ENCODE measurements around the gene RGS6. TPM values are rescaled to one million over a fixed set of nuclear protein-coding genes. Genes with fewer than 3 reads are reported as not detected.

RGS6 gene
- total and polyA plus RNA-seq, 4 donors = 0.06 to 5.3 (median 0.17) TPM; not detected in 1

DNA sequence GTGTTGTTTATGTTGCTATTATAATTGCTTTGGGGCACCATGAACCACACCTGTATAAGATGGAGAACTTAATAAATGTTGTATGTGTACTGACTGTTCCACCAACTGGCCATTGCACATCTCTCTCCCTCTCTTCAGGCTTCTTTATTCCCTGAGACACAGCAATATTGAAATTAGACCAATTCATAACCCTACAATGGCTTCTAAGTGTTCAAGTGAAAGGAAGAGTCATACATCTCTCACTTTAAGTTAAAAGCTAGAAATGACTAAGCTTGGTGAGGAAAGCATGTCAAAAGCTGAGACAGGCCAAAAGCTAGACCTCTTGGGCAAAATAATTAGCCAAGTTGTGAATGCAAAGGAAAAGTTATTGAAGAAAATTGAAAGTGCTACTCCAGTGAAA lies 373.3 kb downstream of the RGS6 start:
- Histone ChIP-seq H3K4me3 (ENCODE audit: low read depth in 1 of 3, low read length in 3 of 3) (no peak overlapping the region), H3K27me3 (ENCODE audit: control insufficient read depth in 4 of 4, insufficient read depth in 4 of 4, low read length in 3 of 4) (no peaks in the 10 kb centered on the region), H3K9ac (ENCODE audit: low read depth in 1 of 2, low read length in 2 of 2) (no peak overlapping the region), H3K36me3 (ENCODE audit: control insufficient read depth in 4 of 4, insufficient read depth in 3 of 4, low read depth in 1 of 4, low read length in 3 of 4) (no peaks in the 10 kb centered on the region), H3K9me3 (ENCODE audit: control insufficient read depth in 4 of 4, low read length in 3 of 4) (peaks cover 0 to 3% (median under 1%) of the 10 kb centered on the region in 4 donors), H3K4me1 (ENCODE audit: control insufficient read depth in 4 of 4, insufficient read depth in 4 of 4, low read length in 3 of 4) (no peaks in the 10 kb centered on the region), H3K27ac (ENCODE audit: low read depth in 1 of 2, low read length in 2 of 2) (no peak overlapping the region)
- no peak for DNase-seq (ENCODE audit: low spot score)
- TF ChIP-seq, protein P1, sequence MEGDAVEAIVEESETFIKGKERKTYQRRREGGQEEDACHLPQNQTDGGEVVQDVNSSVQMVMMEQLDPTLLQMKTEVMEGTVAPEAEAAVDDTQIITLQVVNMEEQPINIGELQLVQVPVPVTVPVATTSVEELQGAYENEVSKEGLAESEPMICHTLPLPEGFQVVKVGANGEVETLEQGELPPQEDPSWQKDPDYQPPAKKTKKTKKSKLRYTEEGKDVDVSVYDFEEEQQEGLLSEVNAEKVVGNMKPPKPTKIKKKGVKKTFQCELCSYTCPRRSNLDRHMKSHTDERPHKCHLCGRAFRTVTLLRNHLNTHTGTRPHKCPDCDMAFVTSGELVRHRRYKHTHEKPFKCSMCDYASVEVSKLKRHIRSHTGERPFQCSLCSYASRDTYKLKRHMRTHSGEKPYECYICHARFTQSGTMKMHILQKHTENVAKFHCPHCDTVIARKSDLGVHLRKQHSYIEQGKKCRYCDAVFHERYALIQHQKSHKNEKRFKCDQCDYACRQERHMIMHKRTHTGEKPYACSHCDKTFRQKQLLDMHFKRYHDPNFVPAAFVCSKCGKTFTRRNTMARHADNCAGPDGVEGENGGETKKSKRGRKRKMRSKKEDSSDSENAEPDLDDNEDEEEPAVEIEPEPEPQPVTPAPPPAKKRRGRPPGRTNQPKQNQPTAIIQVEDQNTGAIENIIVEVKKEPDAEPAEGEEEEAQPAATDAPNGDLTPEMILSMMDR (IDR thresholded peaks at IDR 0.05; ENCODE audit: low read depth, low read length, missing input control) = no peak
- TF ChIP-seq, protein P2, sequence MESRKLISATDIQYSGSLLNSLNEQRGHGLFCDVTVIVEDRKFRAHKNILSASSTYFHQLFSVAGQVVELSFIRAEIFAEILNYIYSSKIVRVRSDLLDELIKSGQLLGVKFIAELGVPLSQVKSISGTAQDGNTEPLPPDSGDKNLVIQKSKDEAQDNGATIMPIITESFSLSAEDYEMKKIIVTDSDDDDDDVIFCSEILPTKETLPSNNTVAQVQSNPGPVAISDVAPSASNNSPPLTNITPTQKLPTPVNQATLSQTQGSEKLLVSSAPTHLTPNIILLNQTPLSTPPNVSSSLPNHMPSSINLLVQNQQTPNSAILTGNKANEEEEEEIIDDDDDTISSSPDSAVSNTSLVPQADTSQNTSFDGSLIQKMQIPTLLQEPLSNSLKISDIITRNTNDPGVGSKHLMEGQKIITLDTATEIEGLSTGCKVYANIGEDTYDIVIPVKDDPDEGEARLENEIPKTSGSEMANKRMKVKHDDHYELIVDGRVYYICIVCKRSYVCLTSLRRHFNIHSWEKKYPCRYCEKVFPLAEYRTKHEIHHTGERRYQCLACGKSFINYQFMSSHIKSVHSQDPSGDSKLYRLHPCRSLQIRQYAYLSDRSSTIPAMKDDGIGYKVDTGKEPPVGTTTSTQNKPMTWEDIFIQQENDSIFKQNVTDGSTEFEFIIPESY (IDR thresholded peaks at IDR 0.05) = no peak
- TF ChIP-seq, protein P3, sequence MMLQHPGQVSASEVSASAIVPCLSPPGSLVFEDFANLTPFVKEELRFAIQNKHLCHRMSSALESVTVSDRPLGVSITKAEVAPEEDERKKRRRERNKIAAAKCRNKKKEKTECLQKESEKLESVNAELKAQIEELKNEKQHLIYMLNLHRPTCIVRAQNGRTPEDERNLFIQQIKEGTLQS (IDR thresholded peaks at IDR 0.05) = no peak
- TF ChIP-seq, protein P4, sequence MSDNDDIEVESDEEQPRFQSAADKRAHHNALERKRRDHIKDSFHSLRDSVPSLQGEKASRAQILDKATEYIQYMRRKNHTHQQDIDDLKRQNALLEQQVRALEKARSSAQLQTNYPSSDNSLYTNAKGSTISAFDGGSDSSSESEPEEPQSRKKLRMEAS (IDR thresholded peaks at IDR 0.05) = no peak
- TF ChIP-seq, protein P5, sequence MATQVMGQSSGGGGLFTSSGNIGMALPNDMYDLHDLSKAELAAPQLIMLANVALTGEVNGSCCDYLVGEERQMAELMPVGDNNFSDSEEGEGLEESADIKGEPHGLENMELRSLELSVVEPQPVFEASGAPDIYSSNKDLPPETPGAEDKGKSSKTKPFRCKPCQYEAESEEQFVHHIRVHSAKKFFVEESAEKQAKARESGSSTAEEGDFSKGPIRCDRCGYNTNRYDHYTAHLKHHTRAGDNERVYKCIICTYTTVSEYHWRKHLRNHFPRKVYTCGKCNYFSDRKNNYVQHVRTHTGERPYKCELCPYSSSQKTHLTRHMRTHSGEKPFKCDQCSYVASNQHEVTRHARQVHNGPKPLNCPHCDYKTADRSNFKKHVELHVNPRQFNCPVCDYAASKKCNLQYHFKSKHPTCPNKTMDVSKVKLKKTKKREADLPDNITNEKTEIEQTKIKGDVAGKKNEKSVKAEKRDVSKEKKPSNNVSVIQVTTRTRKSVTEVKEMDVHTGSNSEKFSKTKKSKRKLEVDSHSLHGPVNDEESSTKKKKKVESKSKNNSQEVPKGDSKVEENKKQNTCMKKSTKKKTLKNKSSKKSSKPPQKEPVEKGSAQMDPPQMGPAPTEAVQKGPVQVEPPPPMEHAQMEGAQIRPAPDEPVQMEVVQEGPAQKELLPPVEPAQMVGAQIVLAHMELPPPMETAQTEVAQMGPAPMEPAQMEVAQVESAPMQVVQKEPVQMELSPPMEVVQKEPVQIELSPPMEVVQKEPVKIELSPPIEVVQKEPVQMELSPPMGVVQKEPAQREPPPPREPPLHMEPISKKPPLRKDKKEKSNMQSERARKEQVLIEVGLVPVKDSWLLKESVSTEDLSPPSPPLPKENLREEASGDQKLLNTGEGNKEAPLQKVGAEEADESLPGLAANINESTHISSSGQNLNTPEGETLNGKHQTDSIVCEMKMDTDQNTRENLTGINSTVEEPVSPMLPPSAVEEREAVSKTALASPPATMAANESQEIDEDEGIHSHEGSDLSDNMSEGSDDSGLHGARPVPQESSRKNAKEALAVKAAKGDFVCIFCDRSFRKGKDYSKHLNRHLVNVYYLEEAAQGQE (IDR thresholded peaks at IDR 0.05) = no peak
- TF ChIP-seq TAF1 (conservative IDR thresholded peaks at IDR 0.05) (no peak), NR2F2 (IDR thresholded peaks at IDR 0.05) (no peak), YY1 (IDR thresholded peaks at IDR 0.05) (no peak), GABPA (IDR thresholded peaks at IDR 0.05 in 1 of 2, conservative IDR thresholded peaks at IDR 0.05 in 1 of 2) (no peak), FOXA1 (IDR thresholded peaks at IDR 0.05) (no peak)

DNA sequence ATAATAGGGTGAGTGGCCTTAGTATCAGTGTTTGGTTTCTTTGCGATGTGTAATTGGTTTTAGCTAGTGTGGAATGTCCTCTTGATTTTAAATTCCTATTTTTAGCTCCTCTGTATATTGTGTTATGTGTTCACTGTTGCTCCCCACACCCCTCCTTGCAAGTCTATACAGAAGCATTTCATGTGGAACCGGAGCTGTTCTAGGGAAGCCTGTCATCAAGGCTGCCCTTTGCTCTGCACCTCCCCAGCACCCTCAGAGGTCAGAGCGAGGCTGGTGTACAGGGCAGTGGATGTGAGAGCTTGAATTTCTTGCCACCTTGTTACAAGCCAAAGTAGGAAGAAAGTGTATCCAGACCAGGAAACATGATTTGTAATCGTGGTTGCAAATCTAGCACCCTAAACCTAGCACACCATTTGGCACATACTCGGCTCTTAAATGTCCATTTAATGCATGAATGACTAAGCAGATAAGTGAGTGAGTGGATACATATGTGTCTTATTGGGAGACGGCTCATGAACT lies 376.8 kb downstream of the RGS6 start:
- no peaks in the 10 kb centered on the region for H3K27me3 ChIP-seq (ENCODE audit: control insufficient read depth in 4 of 4, insufficient read depth in 4 of 4, low read length in 3 of 4)
- H3K4me3 ChIP-seq (ENCODE audit: low read depth in 1 of 3, low read length in 3 of 3) = no peak overlapping the region
- no peak overlapping the region for H3K27ac ChIP-seq (ENCODE audit: low read depth in 1 of 2, low read length in 2 of 2)
- H3K9ac ChIP-seq (ENCODE audit: low read depth in 1 of 2, low read length in 2 of 2) = no peak overlapping the region
- H3K36me3 ChIP-seq (ENCODE audit: control insufficient read depth in 4 of 4, insufficient read depth in 3 of 4, low read depth in 1 of 4, low read length in 3 of 4) = no peaks in the 10 kb centered on the region
- no peak for DNase-seq (ENCODE audit: low spot score)
- no peaks in the 10 kb centered on the region for H3K4me1 ChIP-seq (ENCODE audit: control insufficient read depth in 4 of 4, insufficient read depth in 4 of 4, low read length in 3 of 4)
- peaks cover 0 to 3% (median under 1%) of the 10 kb centered on the region in 4 donors for H3K9me3 ChIP-seq (ENCODE audit: control insufficient read depth in 4 of 4, low read length in 3 of 4)
- WGBS = 45% methylated on average over 6 of the region's 6 CpGs
- no peak for TF ChIP-seq NR2F2 (IDR thresholded peaks at IDR 0.05)
- TF ChIP-seq FOXA1 (IDR thresholded peaks at IDR 0.05) = no peak
- TF ChIP-seq, protein P2 (IDR thresholded peaks at IDR 0.05) = no peak
- no peak for TF ChIP-seq YY1 (IDR thresholded peaks at IDR 0.05)
- no peak for TF ChIP-seq FOXA2 (IDR thresholded peaks at IDR 0.05)
- TF ChIP-seq, protein P4 (IDR thresholded peaks at IDR 0.05) = no peak
- TF ChIP-seq, protein P3 (IDR thresholded peaks at IDR 0.05) = no peak
- TF ChIP-seq TAF1 (conservative IDR thresholded peaks at IDR 0.05) = no peak
- TF ChIP-seq RXRA (IDR thresholded peaks at IDR 0.05) = no peak
- TF ChIP-seq, protein P1 (IDR thresholded peaks at IDR 0.05; ENCODE audit: low read depth, low read length, missing input control) = no peak
- no peak for TF ChIP-seq HNF4A (conservative IDR thresholded peaks at IDR 0.05)
- TF ChIP-seq SP1 (IDR thresholded peaks at IDR 0.05) = no peak
- no peak for TF ChIP-seq RAD21 (IDR thresholded peaks at IDR 0.05)
- TF ChIP-seq EGR1 (IDR thresholded peaks at IDR 0.05; ENCODE audit: low read depth in 2 of 2) = no peak
- no peak for TF ChIP-seq GABPA (IDR thresholded peaks at IDR 0.05 in 1 of 2, conservative IDR thresholded peaks at IDR 0.05 in 1 of 2)
